Measurements from ENCODE around the gene MIPOL1.

Gene MIPOL1

DNA sequence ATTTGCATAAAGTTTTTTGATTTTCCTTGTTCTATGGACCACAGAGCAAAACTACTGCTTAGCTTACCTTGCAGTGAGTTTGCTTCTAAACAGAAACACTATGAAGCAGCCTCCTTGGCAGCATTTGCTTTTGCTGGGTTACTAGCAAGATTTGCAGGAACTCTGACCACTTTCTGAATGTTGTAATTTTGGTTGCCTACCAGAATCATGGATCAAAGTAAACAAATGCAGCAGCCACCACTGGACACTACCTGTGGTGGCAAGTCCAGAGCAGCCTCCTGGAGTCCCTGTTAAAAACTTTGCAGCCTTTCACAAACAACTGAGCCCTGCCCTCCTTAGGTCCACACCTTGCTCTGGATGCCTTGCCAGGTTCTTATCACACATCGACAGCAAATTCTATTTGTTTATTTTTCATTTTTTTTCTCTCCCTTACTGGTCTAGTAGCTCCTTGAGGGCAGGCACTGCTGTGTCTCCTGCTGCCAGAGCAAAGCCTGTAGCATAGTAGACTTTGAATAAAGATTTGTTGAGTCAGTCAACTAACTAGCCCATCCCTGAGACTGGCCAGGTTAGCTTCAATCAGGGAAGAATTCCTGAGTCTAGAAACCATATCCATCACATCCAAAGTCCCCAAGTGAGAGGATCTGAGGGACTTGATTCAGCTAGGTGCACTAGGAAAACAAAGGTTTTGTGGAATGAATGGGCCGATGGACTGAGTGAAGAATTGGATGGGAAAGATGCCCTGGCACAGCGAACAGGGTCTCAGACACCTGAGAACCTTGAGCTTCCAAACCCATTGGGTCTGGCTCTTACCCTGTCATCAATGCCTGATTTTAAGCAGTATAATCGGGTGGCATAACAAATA, 403.4 kb downstream of the MIPOL1 start:
- Histone ChIP-seq H2AFZ (ENCODE audit: low read length) (no peak overlapping the region), H3F3A (ENCODE audit: insufficient read depth, low read length) (no peaks in the 10 kb centered on the region), H3K27me3 (ENCODE audit: insufficient read depth, low read length) (no peaks in the 10 kb centered on the region), H4K20me1 (ENCODE audit: insufficient read depth, low read length) (no peaks in the 10 kb centered on the region), H3K27ac (ENCODE audit: low read depth, low read length, poor library complexity, severe bottlenecking) (no peak overlapping the region), H3K9me3 (ENCODE audit: low read length) (no peaks in the 10 kb centered on the region), H3K4me1 (ENCODE audit: insufficient read depth, low read length, severe bottlenecking) (no peaks in the 10 kb centered on the region), H3K36me3 (ENCODE audit: insufficient read depth, low read length) (no peaks in the 10 kb centered on the region), H3K79me2 (ENCODE audit: insufficient read depth, low read length) (no peaks in the 10 kb centered on the region), H3K4me2 (ENCODE audit: low read length) (no peak overlapping the region), H3K9me2 (ENCODE audit: low read depth, low read length) (no peaks in the 10 kb centered on the region), H3K9ac (ENCODE audit: low read length) (no peak overlapping the region), H3K4me3 (ENCODE audit: low read depth, low read length, poor library complexity, severe bottlenecking) (no peak overlapping the region)
- TF ChIP-seq EZH2 (IDR thresholded peaks at IDR 0.05; ENCODE audit: borderline replicate concordance, low read length): no peak
- TF ChIP-seq, protein P1, sequence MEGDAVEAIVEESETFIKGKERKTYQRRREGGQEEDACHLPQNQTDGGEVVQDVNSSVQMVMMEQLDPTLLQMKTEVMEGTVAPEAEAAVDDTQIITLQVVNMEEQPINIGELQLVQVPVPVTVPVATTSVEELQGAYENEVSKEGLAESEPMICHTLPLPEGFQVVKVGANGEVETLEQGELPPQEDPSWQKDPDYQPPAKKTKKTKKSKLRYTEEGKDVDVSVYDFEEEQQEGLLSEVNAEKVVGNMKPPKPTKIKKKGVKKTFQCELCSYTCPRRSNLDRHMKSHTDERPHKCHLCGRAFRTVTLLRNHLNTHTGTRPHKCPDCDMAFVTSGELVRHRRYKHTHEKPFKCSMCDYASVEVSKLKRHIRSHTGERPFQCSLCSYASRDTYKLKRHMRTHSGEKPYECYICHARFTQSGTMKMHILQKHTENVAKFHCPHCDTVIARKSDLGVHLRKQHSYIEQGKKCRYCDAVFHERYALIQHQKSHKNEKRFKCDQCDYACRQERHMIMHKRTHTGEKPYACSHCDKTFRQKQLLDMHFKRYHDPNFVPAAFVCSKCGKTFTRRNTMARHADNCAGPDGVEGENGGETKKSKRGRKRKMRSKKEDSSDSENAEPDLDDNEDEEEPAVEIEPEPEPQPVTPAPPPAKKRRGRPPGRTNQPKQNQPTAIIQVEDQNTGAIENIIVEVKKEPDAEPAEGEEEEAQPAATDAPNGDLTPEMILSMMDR (IDR thresholded peaks at IDR 0.05; ENCODE audit: low read length): no peak

DNA sequence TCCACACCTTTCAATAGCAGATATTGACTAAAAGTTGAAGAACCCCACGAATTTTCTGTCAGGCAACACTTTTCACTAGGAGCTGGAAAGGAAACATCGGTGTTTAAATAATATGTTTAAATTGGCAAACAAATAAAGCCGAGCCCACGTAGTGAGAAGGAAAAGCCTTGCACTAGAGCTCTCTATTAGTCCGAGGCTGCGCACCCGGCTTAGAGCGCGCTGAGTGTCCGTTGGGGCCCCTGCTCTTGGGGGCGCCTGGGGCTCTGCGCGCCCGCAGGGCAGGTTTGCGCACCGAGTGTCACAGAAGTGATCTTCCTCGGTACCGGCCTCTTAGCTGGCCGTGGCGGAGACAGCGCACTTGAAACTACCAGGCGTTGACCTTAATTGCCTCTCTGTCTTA, 404.1 kb downstream of the MIPOL1 start:
- no peaks in the 10 kb centered on the region for H4K20me1 ChIP-seq (ENCODE audit: insufficient read depth, low read length)
- H3K27me3 ChIP-seq (ENCODE audit: insufficient read depth, low read length): no peaks in the 10 kb centered on the region
- H2AFZ ChIP-seq (ENCODE audit: low read length): no peak overlapping the region
- H3K4me1 ChIP-seq (ENCODE audit: insufficient read depth, low read length, severe bottlenecking): no peaks in the 10 kb centered on the region
- no peaks in the 10 kb centered on the region for H3K9me2 ChIP-seq (ENCODE audit: low read depth, low read length)
- H3F3A ChIP-seq (ENCODE audit: insufficient read depth, low read length): no peaks in the 10 kb centered on the region
- no peak overlapping the region for H3K27ac ChIP-seq (ENCODE audit: low read depth, low read length, poor library complexity, severe bottlenecking)
- H3K4me2 ChIP-seq (ENCODE audit: low read length): no peak overlapping the region
- H3K9me3 ChIP-seq (ENCODE audit: low read length): no peaks in the 10 kb centered on the region
- no peak overlapping the region for H3K4me3 ChIP-seq (ENCODE audit: low read depth, low read length, poor library complexity, severe bottlenecking)
- no peak for TF ChIP-seq EZH2 (IDR thresholded peaks at IDR 0.05; ENCODE audit: borderline replicate concordance, low read length)
- TF ChIP-seq, protein P1 (IDR thresholded peaks at IDR 0.05; ENCODE audit: low read length): no peak
- no peak overlapping the region for H3K9ac ChIP-seq (ENCODE audit: low read length)
- H3K36me3 ChIP-seq (ENCODE audit: insufficient read depth, low read length): no peaks in the 10 kb centered on the region
- no peaks in the 10 kb centered on the region for H3K79me2 ChIP-seq (ENCODE audit: insufficient read depth, low read length)
